Spleen (tissue), 7 donors: Measurements from ENCODE around the gene MRPL33.

Experiments
- POLR2A ChIP-seq, 3 donors: fragments of 450-650 bp; IDR thresholded peaks; one replicate each; pipeline ENCODE4 v1.5.1; 2017; ENCODE audit warnings: antibody characterized with exemption in 3 of 3, mild to moderate bottlenecking in 1 of 3
- TF ChIP-seq, protein P1 (sequence below), 11 experiments: fragments of 200-600 bp in 7 of 11; fragments of 450-650 bp in 4 of 11; sonication (generic) in 4 of 11; IDR thresholded peaks in 8 of 11; conservative IDR thresholded peaks in 3 of 11; 1 replicate in 7 of 11; 2 replicates in 4 of 11; pipeline versions ENCODE4 v1.4.0 to v1.8.0; 2016 to 2021; ENCODE audit warnings: antibody characterized with exemption in 11 of 11, inconsistent platforms in 4 of 11, mild to moderate bottlenecking in 1 of 11
- donor health status: DM: no; HTN: no; CAD: no; lungs with moderate emphysema.
- donor health status: DM: no; HTN: no; CAD: no.
- donor health status: DM: no; HTN: no; CAD: no.

DNA sequence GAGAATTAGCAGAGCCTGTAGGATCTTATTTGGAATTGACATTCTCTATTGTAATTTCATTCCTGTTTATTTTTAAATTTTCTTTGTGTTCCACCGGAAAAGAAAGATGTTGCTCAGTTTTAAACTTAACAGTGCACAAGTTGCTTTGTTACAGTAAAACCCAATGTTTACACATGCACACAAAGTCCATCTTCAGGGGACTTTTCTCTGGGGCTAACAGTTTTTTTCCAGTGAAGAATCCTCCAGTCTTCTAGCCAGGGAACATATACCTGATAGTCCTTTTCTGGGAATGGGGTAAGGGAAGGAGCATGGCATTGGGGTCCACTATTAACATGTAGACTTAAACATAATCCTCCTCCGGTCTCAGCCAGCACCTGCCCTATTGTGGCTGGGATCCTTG, 25.2 kb upstream of the MRPL33 start:
- TF ChIP-seq POLR2A (IDR thresholded peaks at IDR 0.05) = no peak
- TF ChIP-seq, protein P1, sequence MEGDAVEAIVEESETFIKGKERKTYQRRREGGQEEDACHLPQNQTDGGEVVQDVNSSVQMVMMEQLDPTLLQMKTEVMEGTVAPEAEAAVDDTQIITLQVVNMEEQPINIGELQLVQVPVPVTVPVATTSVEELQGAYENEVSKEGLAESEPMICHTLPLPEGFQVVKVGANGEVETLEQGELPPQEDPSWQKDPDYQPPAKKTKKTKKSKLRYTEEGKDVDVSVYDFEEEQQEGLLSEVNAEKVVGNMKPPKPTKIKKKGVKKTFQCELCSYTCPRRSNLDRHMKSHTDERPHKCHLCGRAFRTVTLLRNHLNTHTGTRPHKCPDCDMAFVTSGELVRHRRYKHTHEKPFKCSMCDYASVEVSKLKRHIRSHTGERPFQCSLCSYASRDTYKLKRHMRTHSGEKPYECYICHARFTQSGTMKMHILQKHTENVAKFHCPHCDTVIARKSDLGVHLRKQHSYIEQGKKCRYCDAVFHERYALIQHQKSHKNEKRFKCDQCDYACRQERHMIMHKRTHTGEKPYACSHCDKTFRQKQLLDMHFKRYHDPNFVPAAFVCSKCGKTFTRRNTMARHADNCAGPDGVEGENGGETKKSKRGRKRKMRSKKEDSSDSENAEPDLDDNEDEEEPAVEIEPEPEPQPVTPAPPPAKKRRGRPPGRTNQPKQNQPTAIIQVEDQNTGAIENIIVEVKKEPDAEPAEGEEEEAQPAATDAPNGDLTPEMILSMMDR (IDR thresholded peaks at IDR 0.05 in 8 of 11, conservative IDR thresholded peaks at IDR 0.05 in 3 of 11) = no peak
